IMR-90 (cell line): ENCODE results near the gene HOXA13.

ENCODE experiments used
- BHLHE40 ChIP-seq: fragments of 150-350 bp; IDR thresholded peaks from 2 replicates; pipeline ENCODE4 v1.6.1; 2016; ENCODE audit warnings: mild to moderate bottlenecking, low read depth, low read length
- CEBPB ChIP-seq: IDR thresholded peaks from 2 replicates; pipeline ENCODE4 v1.6.1; 2012; ENCODE audit warnings: low read depth, low read length, improper control_type of control experiment
- CHD1 ChIP-seq: IDR thresholded peaks from 2 replicates; pipeline ENCODE4 v1.6.1; 2012; ENCODE audit warnings: low read depth, low read length, improper control_type of control experiment
- FOS ChIP-seq: fragments of 150-350 bp; IDR thresholded peaks from 2 replicates; pipeline ENCODE4 v1.6.1; 2016; ENCODE audit warnings: low read depth, low read length
- MAFK ChIP-seq: IDR thresholded peaks from 2 replicates; pipeline ENCODE4 v1.6.1; 2012; ENCODE audit warnings: low read depth, low read length, improper control_type of control experiment
- MAZ ChIP-seq: IDR thresholded peaks from 2 replicates; pipeline ENCODE4 v1.6.1; 2012; ENCODE audit warnings: low read depth, mild to moderate bottlenecking, low read length, improper control_type of control experiment, moderate library complexity, borderline replicate concordance
- MXI1 ChIP-seq: IDR thresholded peaks from 2 replicates; pipeline ENCODE4 v1.6.1; 2012; ENCODE audit warnings: low read depth, mild to moderate bottlenecking, low read length, moderate library complexity, borderline replicate concordance
- NFE2L2 ChIP-seq: fragments of 150-350 bp; IDR thresholded peaks from 2 replicates; pipeline ENCODE4 v1.6.1; 2016; ENCODE audit warnings: low read depth, mild to moderate bottlenecking, low read length
- POLR2A ChIP-seq: IDR thresholded peaks from 2 replicates; pipeline ENCODE4 v1.6.1; 2012; ENCODE audit warnings: mild to moderate bottlenecking, low read depth, low read length
- RAD21 ChIP-seq: IDR thresholded peaks from 2 replicates; pipeline ENCODE4 v1.6.1; 2012; ENCODE audit warnings: low read length, improper control_type of control experiment
- RCOR1 ChIP-seq: IDR thresholded peaks from 2 replicates; pipeline ENCODE4 v1.6.1; 2012; ENCODE audit warnings: mild to moderate bottlenecking, low read length, improper control_type of control experiment; ENCODE audit not compliant: insufficient replicate concordance
- RFX5 ChIP-seq: IDR thresholded peaks from 2 replicates; pipeline ENCODE4 v1.8.0; 2012; ENCODE audit warnings: low read depth, mild to moderate bottlenecking, low read length, moderate library complexity
- SMC3 ChIP-seq: fragments of 150-350 bp; IDR thresholded peaks from 2 replicates; pipeline ENCODE4 v1.6.1; 2016; ENCODE audit warnings: low read depth, mild to moderate bottlenecking, antibody characterized with exemption, low read length, moderate library complexity
- TF ChIP-seq, protein P1 (sequence below): conservative IDR thresholded peaks from 2 replicates; pipeline ENCODE4 v1.5.1; 2012; ENCODE audit warnings: mild to moderate bottlenecking, low read depth, low read length, improper control_type of control experiment

DNA sequence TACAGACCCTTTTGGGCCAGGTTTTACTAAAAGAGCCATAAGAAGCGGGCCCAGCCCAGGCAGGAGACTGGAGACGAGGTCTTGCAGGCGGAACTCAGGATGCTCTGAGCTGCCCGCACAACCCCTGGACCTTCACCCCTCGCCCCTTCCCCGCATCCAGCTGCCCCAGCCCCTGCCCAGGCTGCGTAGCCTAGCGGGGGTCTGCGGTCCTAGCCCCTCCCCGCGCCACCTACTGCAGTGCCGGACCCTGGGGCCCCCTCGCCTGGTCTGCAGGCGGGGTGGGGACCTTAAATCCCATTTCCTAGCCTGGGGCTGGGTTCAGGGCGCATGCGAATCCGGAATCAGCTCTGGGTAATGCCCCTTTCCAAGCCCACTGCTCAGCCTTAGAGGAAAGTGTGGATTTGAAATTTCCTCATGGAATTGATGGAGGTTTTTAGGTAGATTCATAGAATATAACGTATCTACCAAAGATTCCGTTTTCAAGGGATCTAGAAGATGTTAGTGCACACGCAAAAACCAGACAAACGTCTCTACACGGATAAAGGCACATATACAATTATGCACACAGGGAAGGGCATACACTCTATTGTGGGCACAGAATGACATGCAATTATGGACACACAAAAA, 47.0 kb downstream of the HOXA13 start:
- TF ChIP-seq, protein P1, sequence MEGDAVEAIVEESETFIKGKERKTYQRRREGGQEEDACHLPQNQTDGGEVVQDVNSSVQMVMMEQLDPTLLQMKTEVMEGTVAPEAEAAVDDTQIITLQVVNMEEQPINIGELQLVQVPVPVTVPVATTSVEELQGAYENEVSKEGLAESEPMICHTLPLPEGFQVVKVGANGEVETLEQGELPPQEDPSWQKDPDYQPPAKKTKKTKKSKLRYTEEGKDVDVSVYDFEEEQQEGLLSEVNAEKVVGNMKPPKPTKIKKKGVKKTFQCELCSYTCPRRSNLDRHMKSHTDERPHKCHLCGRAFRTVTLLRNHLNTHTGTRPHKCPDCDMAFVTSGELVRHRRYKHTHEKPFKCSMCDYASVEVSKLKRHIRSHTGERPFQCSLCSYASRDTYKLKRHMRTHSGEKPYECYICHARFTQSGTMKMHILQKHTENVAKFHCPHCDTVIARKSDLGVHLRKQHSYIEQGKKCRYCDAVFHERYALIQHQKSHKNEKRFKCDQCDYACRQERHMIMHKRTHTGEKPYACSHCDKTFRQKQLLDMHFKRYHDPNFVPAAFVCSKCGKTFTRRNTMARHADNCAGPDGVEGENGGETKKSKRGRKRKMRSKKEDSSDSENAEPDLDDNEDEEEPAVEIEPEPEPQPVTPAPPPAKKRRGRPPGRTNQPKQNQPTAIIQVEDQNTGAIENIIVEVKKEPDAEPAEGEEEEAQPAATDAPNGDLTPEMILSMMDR, result no peak
- TF ChIP-seq RCOR1 (no peak), CHD1 (no peak), POLR2A (no peak), FOS (no peak), SMC3 (no peak), MAZ (no peak), RAD21 (no peak), MXI1 (no peak), CEBPB (no peak), RFX5 (no peak), NFE2L2 (no peak), MAFK (no peak), BHLHE40 (no peak)
